Hippocampal formation (tissue), 2 donors: ENCODE measurements around the gene OLA1.

Experiments
- DNase-seq, 2 donors: peaks; one replicate each; lab custom pipeline; 2025; lab: John Stamatoyannopoulos, UW

OLA1 gene

DNA sequence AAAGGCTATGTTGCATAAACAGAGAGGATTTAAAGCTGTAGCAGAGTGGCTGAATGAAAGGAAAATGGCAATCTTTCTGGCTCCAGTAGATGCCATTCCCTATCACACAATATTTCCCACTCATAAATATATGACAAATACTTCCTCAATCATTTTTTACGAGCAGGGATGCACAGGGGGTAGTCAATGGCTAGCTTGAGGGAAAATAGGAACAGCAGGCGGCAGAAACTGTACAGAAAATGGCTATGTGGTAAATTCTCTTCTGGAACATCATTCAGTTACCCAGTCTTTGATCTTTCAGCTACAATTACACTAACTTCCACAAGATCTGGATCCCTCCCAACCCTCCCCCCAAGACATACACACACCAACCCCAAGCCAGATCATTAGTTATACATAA lies 127.2 kb downstream of the OLA1 start:
- DNase-seq: no peak

- DNase-seq: no peak
Measured at GRCh38 chr2:174120346-174120745, 128.0 kb downstream of the OLA1 start.

DNA sequence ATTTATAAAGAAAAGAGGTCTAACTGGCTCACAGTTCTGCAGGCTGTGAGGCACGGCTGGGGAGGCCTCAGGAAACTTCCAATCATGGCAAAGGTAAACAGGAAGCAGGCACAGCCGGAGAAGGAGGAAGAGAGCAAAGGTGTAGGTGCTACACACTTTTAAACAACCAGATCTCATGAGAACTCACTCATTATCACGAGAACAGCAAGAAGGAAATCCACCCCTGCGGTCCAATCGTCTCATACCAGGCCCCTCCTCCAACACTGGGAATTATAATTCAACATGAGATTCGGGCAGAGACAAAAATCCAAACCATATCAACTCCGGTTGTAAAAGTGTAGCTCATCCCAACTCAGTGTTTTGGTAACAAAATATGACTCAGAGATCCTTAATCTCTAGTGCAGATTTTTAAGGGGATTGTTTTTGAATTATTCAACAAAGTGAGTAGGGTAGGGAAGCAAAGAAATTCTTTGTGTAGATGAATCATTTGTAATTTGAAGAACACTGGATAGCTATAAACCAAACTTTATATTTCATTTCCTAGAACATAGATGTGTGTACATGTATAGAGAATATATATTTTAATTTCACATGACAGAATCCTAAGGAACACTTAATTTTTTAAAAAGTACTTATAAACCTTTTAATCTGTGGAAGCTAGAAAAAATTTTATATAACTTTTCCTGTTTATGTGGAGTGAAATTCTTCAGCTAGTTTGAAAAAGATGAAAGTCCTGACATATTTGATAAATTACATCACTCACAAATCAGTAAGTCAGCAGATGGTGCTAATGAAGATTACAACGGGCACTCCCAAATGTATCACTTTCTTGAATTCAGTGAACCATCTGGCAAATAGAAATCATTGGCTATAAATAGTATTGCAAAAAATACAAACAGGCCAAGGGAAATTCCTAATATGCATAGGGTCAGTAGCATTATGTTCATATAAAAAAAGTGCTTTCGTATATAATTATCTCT lies 130.1 kb downstream of the OLA1 start:
- DNase-seq: no peak

- DNase-seq: no peak
Measured at GRCh38 chr2:174112073-174112472, 136.3 kb downstream of the OLA1 start.

- no peak for DNase-seq
Measured at GRCh38 chr2:174108579-174108978, 139.8 kb downstream of the OLA1 start.

DNA sequence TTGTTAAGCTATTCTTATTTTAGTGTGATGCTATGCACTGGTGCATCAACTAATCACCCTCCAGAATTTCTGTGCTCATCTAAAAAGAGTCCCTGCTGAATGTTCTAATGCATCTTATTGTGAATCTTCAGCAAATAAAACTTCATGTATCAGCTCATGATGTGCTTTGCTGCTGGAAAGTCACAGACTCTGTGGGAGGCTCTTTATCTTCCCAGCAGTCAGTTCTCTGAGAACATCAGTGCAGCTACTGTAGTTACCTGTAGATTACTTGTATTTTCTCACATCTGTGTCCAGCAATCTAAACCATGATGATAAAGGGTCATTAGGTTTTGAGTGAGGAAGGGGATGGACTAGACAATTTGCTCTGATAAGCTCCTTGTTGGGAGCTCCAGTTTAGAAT lies 141.6 kb downstream of the OLA1 start:
- DNase-seq: no peak

- DNase-seq: no peak
Measured at GRCh38 chr2:174094542-174094941, 153.8 kb downstream of the OLA1 start.

DNA sequence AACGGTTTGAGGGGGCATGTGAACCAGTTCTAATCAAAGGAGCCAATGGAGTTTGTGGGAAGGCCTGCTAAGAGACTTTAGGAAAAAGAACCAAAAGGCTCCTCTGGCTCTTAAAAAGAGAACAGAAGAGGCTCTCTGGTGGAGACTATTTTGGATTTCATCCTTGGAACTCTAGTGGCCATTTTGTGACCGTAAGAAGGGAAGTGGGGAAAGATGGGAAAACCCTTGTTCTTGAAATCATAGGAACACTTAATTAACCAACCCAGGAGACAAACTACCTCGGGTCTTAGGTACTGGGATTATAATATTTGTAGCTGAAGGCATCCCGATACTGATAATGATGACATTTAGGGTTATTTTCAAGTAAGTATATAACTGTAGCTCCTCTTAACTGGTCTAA lies 157.9 kb downstream of the OLA1 start:
- DNase-seq: no peak

DNA sequence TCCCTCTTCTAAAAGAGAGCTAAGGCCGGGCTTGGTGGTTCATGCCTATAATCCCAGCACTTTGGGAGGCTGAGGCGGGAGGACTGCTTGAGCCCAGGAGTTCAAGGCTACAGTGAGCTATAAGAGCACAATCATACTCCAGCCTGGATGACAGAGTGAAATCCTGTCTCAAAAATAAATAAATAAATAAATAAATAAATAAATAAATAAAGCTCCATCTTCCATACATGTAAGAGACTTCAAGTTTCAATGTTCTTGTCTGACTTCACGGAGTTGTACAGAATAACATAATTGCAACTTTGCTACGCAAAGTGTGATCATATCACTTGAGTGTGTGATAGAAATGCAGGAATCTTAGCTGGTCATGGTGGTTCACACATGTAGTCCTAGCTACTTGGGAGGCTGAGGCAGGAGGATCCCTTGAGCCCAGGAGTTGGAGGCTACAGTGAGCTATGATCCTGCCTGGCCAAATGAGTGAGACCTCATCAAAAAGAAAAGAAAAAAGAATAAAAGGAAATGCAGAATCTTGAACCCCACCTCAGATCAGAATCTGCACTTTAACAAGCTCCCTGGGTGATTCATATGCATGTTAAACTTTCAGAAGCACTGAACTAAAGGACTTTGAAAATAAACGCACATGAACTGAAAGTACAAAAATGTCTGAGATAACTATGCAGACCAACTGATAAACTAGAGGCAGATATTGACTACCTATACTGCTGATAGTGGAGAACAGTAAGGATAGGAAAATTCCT lies 159.4 kb downstream of the OLA1 start:
- no peak for DNase-seq

DNA sequence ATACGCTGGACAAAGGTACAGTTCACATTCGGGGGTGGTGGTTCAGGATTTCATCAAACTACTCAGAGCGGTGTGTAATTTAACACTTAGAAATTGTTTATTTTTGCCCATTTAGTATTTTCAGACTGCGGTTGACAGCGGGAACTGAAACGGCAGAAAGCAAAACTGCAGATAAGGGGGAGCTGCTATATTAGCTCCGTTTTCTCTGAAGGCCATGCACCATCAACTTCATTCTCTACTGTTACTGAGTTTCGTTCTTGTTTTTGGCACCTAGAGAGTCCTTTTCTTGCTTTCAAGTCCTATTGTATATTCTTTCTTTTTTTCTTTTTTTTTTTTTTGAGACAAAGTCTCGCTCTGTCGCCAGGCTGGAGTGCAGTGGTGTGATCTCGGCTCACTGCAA lies 161.6 kb downstream of the OLA1 start:
- no peak for DNase-seq

DNA sequence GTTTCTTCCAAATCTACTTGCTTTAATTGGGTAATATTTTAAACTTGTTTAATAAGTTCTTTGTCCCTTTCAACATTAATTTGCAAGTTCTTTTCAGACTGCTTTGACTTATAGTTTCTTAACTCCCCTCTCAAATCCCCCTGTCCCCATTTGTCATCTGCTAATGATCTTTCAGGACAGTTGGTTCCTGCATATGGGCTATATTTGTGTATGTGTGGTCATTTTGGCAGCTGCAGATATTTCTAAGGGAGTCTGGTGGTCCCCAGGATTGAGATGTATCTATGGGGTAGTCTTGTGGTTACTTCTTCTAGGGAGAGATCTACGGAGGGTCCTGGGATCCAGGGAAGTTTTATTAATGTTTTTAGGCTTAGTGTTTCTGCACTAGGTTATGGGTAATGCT lies 162.6 kb downstream of the OLA1 start:
- DNase-seq: no peak

- no peak for DNase-seq
Measured at GRCh38 chr2:174083843-174084458, 164.4 kb downstream of the OLA1 start.

DNA sequence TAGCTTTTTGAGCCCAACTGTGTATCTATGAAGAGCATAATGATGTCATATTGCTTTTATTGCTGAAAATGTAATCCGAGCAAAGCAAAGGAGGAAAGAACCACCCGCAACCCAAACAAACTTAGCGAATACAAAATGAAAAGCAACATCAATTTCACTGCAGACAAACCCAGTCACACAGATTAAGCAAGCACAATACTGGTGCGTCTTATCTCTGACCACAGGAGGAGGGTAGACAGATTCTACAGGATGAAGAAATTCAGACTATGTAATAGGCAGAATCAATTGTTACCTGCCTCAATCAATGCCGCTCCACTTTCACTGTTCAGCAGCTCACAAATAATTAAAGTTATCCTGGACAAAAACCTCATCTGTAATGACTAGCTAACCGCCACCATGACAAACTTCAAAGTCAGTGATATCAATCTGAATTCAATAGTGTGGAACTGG lies 167.6 kb downstream of the OLA1 start:
- no peak for DNase-seq

- no peak for DNase-seq
Measured at GRCh38 chr2:174078275-174078674, 170.1 kb downstream of the OLA1 start.

- no peak for DNase-seq
Measured at GRCh38 chr2:174076975-174077374, 171.4 kb downstream of the OLA1 start.

DNA sequence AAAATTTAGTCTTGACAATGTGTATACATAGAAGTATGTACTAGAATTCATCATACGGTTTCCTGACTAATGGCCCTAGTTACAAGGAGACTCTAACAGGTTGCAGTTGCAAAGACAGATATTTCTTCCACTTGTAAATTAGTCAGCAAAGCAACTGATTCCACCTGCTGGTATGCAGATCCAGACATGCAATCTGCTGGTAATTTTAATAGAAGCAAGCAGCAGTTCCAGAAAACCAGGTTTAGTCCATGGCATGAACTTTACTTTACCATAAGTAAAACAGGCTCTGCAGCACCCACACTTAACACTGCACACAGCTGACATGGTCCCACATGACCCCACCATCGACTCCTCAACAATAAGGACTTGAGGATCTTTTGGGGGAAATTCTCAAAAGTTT lies 172.3 kb downstream of the OLA1 start:
- DNase-seq: no peak

- no peak for DNase-seq
Measured at GRCh38 chr2:174074831-174075230, 173.5 kb downstream of the OLA1 start.

- no peak for DNase-seq
Measured at GRCh38 chr2:174072857-174073256, 175.5 kb downstream of the OLA1 start.

DNA sequence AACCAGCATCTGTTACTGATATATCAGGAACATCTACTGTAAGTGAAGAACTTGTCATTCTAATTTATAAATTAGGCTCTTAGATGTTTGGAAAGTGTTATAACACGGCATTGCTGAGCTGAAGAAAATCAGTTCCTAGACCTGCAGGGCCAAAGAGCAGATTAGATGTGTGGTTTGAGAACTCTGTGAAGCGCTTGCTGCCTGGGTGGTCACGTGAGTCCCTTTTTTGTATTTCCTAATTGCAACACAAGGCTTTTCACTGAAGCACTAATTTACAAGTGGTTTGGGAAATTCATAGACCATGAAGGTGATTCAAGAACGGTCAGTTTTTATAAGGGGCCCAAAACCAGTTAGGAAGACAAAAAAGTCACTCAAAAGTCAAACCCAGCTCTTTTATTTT lies 176.3 kb downstream of the OLA1 start:
- no peak for DNase-seq

- no peak for DNase-seq
Measured at GRCh38 chr2:174071321-174071720, 177.0 kb downstream of the OLA1 start.

DNA sequence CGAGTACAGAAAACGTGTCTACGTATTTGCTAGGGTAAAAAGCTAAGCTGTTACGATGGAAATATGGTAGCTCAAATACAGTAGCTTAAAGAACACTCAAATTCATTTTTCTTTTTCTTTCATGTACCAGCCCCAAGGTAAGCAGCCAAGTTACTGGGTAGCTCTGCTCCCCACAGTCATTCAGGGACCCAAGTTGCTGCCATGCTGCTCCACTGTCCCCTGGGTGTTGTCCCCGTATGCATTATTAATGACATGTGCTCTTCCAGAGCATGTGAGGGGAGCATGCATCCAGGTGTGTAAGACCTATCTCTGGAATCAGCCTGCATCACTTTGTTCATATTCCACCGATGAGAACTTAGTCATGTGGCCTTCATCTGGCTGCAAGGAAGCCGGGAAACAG lies 178.1 kb downstream of the OLA1 start:
- no peak for DNase-seq

DNA sequence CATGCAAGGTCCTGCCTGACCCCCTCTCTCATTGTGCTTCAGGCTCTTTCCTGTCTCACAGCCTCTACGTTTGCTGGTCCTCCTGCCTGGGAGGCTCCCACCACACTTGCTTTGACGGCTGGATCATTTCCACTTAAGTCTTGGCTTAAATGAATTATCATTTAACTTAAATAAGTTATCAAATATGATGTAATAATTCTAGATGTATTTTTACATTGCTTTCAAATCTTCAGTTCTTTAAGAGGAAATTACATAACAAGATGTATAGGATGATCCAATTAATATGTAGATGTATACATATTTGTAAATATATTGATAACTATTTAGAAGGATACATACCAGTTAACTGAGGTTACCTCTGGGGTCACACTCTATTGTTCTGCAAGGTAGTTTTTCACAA lies 180.5 kb downstream of the OLA1 start:
- DNase-seq: no peak

DNA sequence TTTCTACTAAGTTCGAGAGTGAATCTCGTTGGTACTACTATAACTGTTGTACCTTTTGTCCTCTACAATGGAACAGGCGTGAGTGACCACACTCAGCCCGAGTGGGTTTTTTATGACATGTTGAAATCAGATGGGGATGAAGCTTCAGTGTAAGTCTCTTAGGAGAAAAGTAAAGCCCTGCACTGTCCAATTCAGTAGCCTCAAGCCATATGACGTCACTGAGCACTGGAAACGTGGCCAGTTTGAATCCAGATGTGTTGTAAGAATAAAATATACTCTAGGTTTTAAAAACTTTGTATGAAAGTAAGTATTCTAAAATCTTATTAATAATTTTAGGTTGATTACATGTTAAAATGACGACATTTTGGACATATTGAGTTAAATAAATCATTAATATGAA lies 181.5 kb downstream of the OLA1 start:
- DNase-seq: no peak
